H9 (cell line): ENCODE measurements around the gene KRT84. TPM values are rescaled to one million over a fixed set of nuclear protein-coding genes. Genes with fewer than 3 reads are reported as not detected.

Experiments
- DNase-seq: peaks from one replicate; pipeline ENCODE4 v3.0.0-alpha.2; 2017
- H2AFZ ChIP-seq: one replicate; pipeline ENCODE4 v1.6.1; 2013; ENCODE audit warnings: mild to moderate bottlenecking, low read length, control low read depth, moderate library complexity
- H2AK5ac ChIP-seq: 2 replicates; pipeline ENCODE4 v1.6.1; 2013; ENCODE audit warnings: low read length, control low read depth, mixed read lengths; ENCODE audit not compliant: insufficient read length
- H2BK120ac ChIP-seq: one replicate; pipeline ENCODE4 v1.6.1; 2013; ENCODE audit warnings: low read depth, mild to moderate bottlenecking, low read length, control low read depth, inconsistent platforms; ENCODE audit not compliant: poor library complexity, severe bottlenecking
- H2BK12ac ChIP-seq: 2 replicates; pipeline ENCODE4 v1.6.1; 2013; ENCODE audit warnings: low read length, control low read depth, mixed read lengths, low read depth; ENCODE audit not compliant: insufficient read length
- H2BK15ac ChIP-seq: 2 replicates; pipeline ENCODE4 v1.6.1; 2013; ENCODE audit warnings: low read depth, low read length, control low read depth
- H2BK20ac ChIP-seq: one replicate; pipeline ENCODE4 v1.6.1; 2013; ENCODE audit warnings: low read depth, mild to moderate bottlenecking, low read length, control low read depth, inconsistent platforms; ENCODE audit not compliant: poor library complexity, severe bottlenecking
- H2BK5ac ChIP-seq: 2 replicates; pipeline ENCODE4 v1.6.1; 2013; ENCODE audit warnings: low read length, control low read depth, mixed read lengths; ENCODE audit not compliant: insufficient read length
- H3K14ac ChIP-seq: 2 replicates; pipeline ENCODE4 v1.6.1; 2013; ENCODE audit warnings: low read length, control low read depth; ENCODE audit not compliant: insufficient read depth
- H3K18ac ChIP-seq: 2 replicates; pipeline ENCODE4 v1.6.1; 2013; ENCODE audit warnings: low read depth, mild to moderate bottlenecking, mixed read lengths, low read length, control low read depth; ENCODE audit not compliant: insufficient read length
- H3K23ac ChIP-seq: 2 replicates; pipeline ENCODE4 v1.6.1; 2013; ENCODE audit warnings: low read length, control low read depth, mixed read lengths, low read depth; ENCODE audit not compliant: insufficient read length
- H3K23me2 ChIP-seq: 2 replicates; pipeline ENCODE4 v1.6.1; 2013; ENCODE audit warnings: low read depth, mild to moderate bottlenecking, mixed read lengths, low read length, control low read depth; ENCODE audit not compliant: insufficient read length, poor library complexity, severe bottlenecking
- H3K27ac ChIP-seq: 2 replicates; pipeline ENCODE4 v1.5.1; 2013; ENCODE audit warnings: low read length, control low read depth, mixed read lengths, low read depth; ENCODE audit not compliant: insufficient read length
- H3K27me3 ChIP-seq: 2 replicates; pipeline ENCODE4 v1.6.1; 2013; ENCODE audit warnings: low read length, control low read depth, inconsistent platforms; ENCODE audit not compliant: insufficient read depth
- H3K4ac ChIP-seq: 2 replicates; pipeline ENCODE4 v1.6.1; 2013; ENCODE audit warnings: low read depth, mild to moderate bottlenecking, control low read depth, inconsistent platforms, low read length, moderate library complexity
- H3K4me1 ChIP-seq: 2 replicates; pipeline ENCODE4 v1.6.1; 2013; ENCODE audit warnings: low read length, control low read depth, inconsistent platforms; ENCODE audit not compliant: insufficient read depth
- H3K4me2 ChIP-seq: 2 replicates; pipeline ENCODE4 v1.6.1; 2013; ENCODE audit warnings: low read length, control low read depth, mixed read lengths; ENCODE audit not compliant: insufficient read length, insufficient read depth
- H3K56ac ChIP-seq: 2 replicates; pipeline ENCODE4 v1.6.1; 2013; ENCODE audit warnings: low read depth, mild to moderate bottlenecking, mixed read lengths, low read length, control low read depth; ENCODE audit not compliant: insufficient read length
- H3K79me1 ChIP-seq: 2 replicates; pipeline ENCODE4 v1.6.1; 2013; ENCODE audit warnings: low read depth, mild to moderate bottlenecking, moderate library complexity, low read length, control low read depth, inconsistent platforms; ENCODE audit not compliant: insufficient read depth, poor library complexity, severe bottlenecking
- H3K79me2 ChIP-seq: 2 replicates; pipeline ENCODE4 v1.6.1; 2013; ENCODE audit warnings: low read length, control low read depth, inconsistent platforms; ENCODE audit not compliant: insufficient read depth
- H3K9ac ChIP-seq: 2 replicates; pipeline ENCODE4 v1.6.1; 2013; ENCODE audit warnings: low read length, control low read depth, mixed read lengths; ENCODE audit not compliant: insufficient read length; ENCODE audit errors: extremely low read depth
- H3K9me3 ChIP-seq: one replicate; pipeline ENCODE4 v1.6.1; 2013; ENCODE audit warnings: low read depth, low read length, inconsistent platforms; ENCODE audit not compliant: control insufficient read depth
- H3T11ph ChIP-seq: one replicate; pipeline ENCODE4 v1.6.1; 2013; ENCODE audit warnings: mild to moderate bottlenecking, low read length, control low read depth, inconsistent platforms
- H4K20me1 ChIP-seq: one replicate; pipeline ENCODE4 v1.6.1; 2013; ENCODE audit not compliant: control insufficient read depth, insufficient read length, insufficient read depth
- H4K5ac ChIP-seq: 2 replicates; pipeline ENCODE4 v1.6.1; 2013; ENCODE audit warnings: low read depth, mild to moderate bottlenecking, mixed read lengths, low read length, control low read depth; ENCODE audit not compliant: insufficient read length
- H4K8ac ChIP-seq: replicated peaks from 2 replicates; pipeline ENCODE4 v1.6.1; 2013; ENCODE audit warnings: low read length, control low read depth, mixed read lengths, low read depth; ENCODE audit not compliant: insufficient read length
- H4K91ac ChIP-seq: 2 replicates; pipeline ENCODE4 v1.6.1; 2013; ENCODE audit warnings: low read depth, mild to moderate bottlenecking, moderate library complexity, mixed read lengths, low read length, control low read depth; ENCODE audit not compliant: insufficient read length
- H3K27ac Mint-ChIP-seq, 3 experiments: 2 replicates in 2 of 3; 3 replicates in 1 of 3; pipeline ENCODE4 v1.8.0; 2020 to 2021; ENCODE audit warnings: mixed read lengths in 3 of 3, mild to moderate bottlenecking in 1 of 3, moderate library complexity in 1 of 3
- H3K27me3 Mint-ChIP-seq: 2 replicates; pipeline ENCODE4 v1.8.0; 2021; ENCODE audit warnings: low read depth, mild to moderate bottlenecking, moderate library complexity, mixed read lengths
- H3K36me3 Mint-ChIP-seq, 3 experiments: 2 replicates in 2 of 3; 3 replicates in 1 of 3; pipeline ENCODE4 v1.8.0; 2020 to 2021; ENCODE audit warnings: low read depth in 3 of 3, mixed read lengths in 3 of 3; ENCODE audit not compliant: insufficient read depth in 1 of 3
- H3K4me1 Mint-ChIP-seq, 2 experiments: 2 replicates each; pipeline ENCODE4 v1.8.0; 2020; ENCODE audit warnings: mixed read lengths in 2 of 2
- H3K4me3 Mint-ChIP-seq, 2 experiments: 2 replicates in 1 of 2; 3 replicates in 1 of 2; pipeline ENCODE4 v1.8.0; 2020 to 2021; ENCODE audit warnings: mild to moderate bottlenecking in 2 of 2, mixed read lengths in 2 of 2, moderate library complexity in 1 of 2
- H3K9me3 Mint-ChIP-seq, 2 experiments: 2 replicates in 1 of 2; 3 replicates in 1 of 2; pipeline ENCODE4 v1.8.0; 2020; ENCODE audit warnings: mild to moderate bottlenecking in 2 of 2, mixed read lengths in 2 of 2, moderate library complexity in 1 of 2
- WGBS: extraction: QIAGEN DNeasy Blood & Tissue Kit; methylation state at CpG from one replicate; pipeline ENCODE4 v1.1.7; 2013; ENCODE audit warnings: missing lambda C conversion rate, low lambda C conversion rate, mixed read lengths; ENCODE audit not compliant: insufficient read length; ENCODE audit errors: extremely low coverage; 5-methylcytosine and 5-hydroxymethylcytosine counted together
- total RNA-seq: library from RNA; stranded (reverse); gene quantifications from 2 replicates; pipeline ENCODE4 v1.2.1, GENCODE V29; 2021
- TF ChIP-seq, protein P1 (sequence below): fragments of 200-600 bp; sonication (generic); conservative IDR thresholded peaks from 3 replicates; pipeline ENCODE4 v1.8.0; 2021; ENCODE audit warnings: antibody characterized with exemption, mild to moderate bottlenecking

Gene KRT84
- total RNA-seq, 1 experiment from 2014 or later: not detected

DNA sequence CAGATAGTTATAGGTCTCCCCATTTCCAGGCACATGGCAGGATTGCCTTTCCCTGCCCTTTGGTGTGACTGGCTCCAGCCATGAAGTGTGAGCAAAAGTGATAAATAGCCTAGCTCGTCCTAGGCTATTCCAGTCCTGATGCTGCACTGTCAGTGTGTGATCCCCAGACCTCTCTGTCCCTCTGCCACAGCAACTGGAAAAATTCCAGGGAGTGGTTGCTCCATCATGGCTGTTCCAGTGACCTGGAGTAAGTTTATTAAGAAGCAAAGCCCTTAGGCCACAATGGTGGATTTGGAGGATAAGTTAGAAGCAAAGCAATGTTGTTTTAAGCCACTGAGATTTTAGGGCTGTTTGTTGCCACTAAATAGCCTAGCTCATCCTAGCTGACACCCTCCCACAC is 54.4 kb downstream of the KRT84 start:
- H3K4me2 ChIP-seq: no peak overlapping the region
- H3K9ac ChIP-seq: no peak overlapping the region
- H3K4ac ChIP-seq: no peak overlapping the region
- H2BK12ac ChIP-seq: no peak overlapping the region
- H3K18ac ChIP-seq: no peak overlapping the region
- H2BK5ac ChIP-seq: no peak overlapping the region
- no peak overlapping the region for H3K27ac ChIP-seq
- H4K91ac ChIP-seq: no peak overlapping the region
- no peak overlapping the region for H2BK20ac ChIP-seq
- no peak overlapping the region for H4K8ac ChIP-seq
- no peak overlapping the region for H2BK15ac ChIP-seq
- TF ChIP-seq, protein P1, sequence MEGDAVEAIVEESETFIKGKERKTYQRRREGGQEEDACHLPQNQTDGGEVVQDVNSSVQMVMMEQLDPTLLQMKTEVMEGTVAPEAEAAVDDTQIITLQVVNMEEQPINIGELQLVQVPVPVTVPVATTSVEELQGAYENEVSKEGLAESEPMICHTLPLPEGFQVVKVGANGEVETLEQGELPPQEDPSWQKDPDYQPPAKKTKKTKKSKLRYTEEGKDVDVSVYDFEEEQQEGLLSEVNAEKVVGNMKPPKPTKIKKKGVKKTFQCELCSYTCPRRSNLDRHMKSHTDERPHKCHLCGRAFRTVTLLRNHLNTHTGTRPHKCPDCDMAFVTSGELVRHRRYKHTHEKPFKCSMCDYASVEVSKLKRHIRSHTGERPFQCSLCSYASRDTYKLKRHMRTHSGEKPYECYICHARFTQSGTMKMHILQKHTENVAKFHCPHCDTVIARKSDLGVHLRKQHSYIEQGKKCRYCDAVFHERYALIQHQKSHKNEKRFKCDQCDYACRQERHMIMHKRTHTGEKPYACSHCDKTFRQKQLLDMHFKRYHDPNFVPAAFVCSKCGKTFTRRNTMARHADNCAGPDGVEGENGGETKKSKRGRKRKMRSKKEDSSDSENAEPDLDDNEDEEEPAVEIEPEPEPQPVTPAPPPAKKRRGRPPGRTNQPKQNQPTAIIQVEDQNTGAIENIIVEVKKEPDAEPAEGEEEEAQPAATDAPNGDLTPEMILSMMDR: no peak
- H3K56ac ChIP-seq: no peak overlapping the region
- H3K4me1 ChIP-seq: 0 out of 2 replicates have a peak, but pooled peaks cover 2% of the 10 kb centered on the region
- H3K79me2 ChIP-seq: no peaks in the 10 kb centered on the region
- no peak overlapping the region for H3K23ac ChIP-seq
- Mint-ChIP-seq H3K9me3 (no peaks in the 10 kb centered on the region), H3K4me1 (peaks cover 13 to 16% of the 10 kb centered on the region in 2 experiments), H3K27ac (no peak overlapping the region), H3K4me3 (no peak overlapping the region), H3K27me3 (peaks cover 5% of the 10 kb centered on the region), H3K36me3 (no peaks in the 10 kb centered on the region)
- no peak overlapping the region for H3K14ac ChIP-seq
- H2AFZ ChIP-seq: no peak overlapping the region
- H3T11ph ChIP-seq: no peak overlapping the region
- no peaks in the 10 kb centered on the region for H4K20me1 ChIP-seq
- no peaks in the 10 kb centered on the region for H3K27me3 ChIP-seq
- DNase-seq: no peak
- H2BK120ac ChIP-seq: no peak overlapping the region
- H2AK5ac ChIP-seq: no peak overlapping the region
- H4K5ac ChIP-seq: no peak overlapping the region
- no peaks in the 10 kb centered on the region for H3K79me1 ChIP-seq
- WGBS: no CpG with 5 or more reads among the region's 1 CpG
- H3K23me2 ChIP-seq: no peaks in the 10 kb centered on the region
- no peaks in the 10 kb centered on the region for H3K9me3 ChIP-seq
